Left ventricle myocardium inferior (tissue), 1 donor: Measurements from ENCODE around the gene RXRA. TPM values are rescaled to one million over a fixed set of nuclear protein-coding genes. Genes with fewer than 3 reads are reported as not detected.
A peak's percentile ranks its signal among the peaks of the same experiment; 100 is the strongest.

Experiments used
- DNase-seq: peaks from one replicate; pipeline ENCODE4 v3.0.0-alpha.2; 2020
- H3K27ac ChIP-seq: fragments of 200-600 bp; replicated peaks from 2 replicates; pipeline ENCODE4 v1.8.0; 2021
- H3K27me3 ChIP-seq: fragments of 200-600 bp; 2 replicates; pipeline ENCODE4 v1.8.0; 2021; ENCODE audit warnings: low read depth
- H3K36me3 ChIP-seq: fragments of 200-600 bp; 2 replicates; pipeline ENCODE4 v1.8.0; 2021
- H3K4me1 ChIP-seq: fragments of 200-600 bp; 2 replicates; pipeline ENCODE4 v1.8.0; 2021
- H3K4me3 ChIP-seq: fragments of 200-600 bp; 2 replicates; pipeline ENCODE4 v1.8.0; 2021; ENCODE audit warnings: mild to moderate bottlenecking, moderate library complexity
- H3K9me3 ChIP-seq: fragments of 200-600 bp; replicated peaks from 2 replicates; pipeline ENCODE4 v1.8.0; 2021
- CTCF ChIP-seq: fragments of 200-600 bp; IDR thresholded peaks from 2 replicates; pipeline ENCODE4 v1.8.0; 2021; ENCODE audit warnings: antibody characterized with exemption, mild to moderate bottlenecking, borderline replicate concordance
- intact Hi-C: fragments of 100-400 bp; cut with micrococcal nuclease; formaldehyde crosslinking; loops from one replicate; pipeline ENCODE4 v1.11.0; 2022
- total RNA-seq: library from RNA; stranded (reverse); fragmentation: NEBNext Ultra II Directional; extraction: Animal tissue kit (Norgen Biotek cat#: 25700); gene quantifications from one replicate; pipeline ENCODE4 v1.2.1, GENCODE V29; 2021
- donor health status: DM: no; HTN: yes; CAD: no; lungs with severe emphysema.

RXRA gene
- total RNA-seq, 1 donor from 2014 or later = 57.1 TPM

DNA sequence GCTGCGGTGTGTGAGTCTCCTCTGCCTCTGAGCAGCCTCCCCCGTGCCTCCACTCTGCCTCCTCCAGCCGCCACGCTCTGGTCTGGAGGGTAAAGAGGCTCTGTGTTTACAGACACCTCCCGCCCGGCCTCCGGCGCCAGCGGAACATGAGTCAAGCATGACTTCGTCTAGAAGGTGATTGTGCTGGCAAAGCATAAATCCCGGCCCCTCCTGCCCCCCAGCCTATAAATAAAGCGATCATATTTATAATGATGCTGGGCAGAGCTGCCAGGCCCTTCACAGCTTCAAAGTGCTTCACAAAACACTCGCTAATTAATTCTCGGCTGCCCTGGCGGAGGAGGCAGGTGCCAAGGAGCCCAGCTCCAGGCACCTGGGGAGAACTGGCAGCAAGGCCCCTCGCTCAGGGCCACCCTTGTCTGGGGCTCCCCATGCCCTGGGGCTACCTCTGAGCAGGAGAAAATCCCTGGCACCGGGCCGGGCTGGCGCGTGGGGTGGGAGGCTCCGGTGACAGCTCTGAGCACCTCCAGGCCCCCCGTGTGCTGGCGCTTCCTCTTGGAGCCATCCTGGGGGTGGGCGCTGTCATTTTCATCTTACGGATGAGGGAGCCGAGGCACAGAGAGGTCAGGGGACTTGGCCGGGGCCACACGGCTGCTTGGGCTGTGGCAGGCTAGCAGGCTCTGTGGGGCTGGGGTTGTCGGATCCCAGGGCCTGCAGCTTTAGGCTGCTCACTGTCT, 87.8 kb downstream of the RXRA start:
- TF ChIP-seq CTCF = no peak
- Histone ChIP-seq H3K4me3 (no peak overlapping the region), H3K4me1 (peaks cover 94% of the 10 kb centered on the region), H3K27me3 (no peaks in the 10 kb centered on the region), H3K36me3 (peaks cover 21% of the 10 kb centered on the region), H3K9me3 (no peaks in the 10 kb centered on the region), H3K27ac (peak overlapping the region; percentile 92)
- peak; percentile 74 for DNase-seq
- intact Hi-C loops = loop anchor here (10.0 kb wide), 1 partner anchor 49 kb away; no protein-coding TSS in a partner anchor

DNA sequence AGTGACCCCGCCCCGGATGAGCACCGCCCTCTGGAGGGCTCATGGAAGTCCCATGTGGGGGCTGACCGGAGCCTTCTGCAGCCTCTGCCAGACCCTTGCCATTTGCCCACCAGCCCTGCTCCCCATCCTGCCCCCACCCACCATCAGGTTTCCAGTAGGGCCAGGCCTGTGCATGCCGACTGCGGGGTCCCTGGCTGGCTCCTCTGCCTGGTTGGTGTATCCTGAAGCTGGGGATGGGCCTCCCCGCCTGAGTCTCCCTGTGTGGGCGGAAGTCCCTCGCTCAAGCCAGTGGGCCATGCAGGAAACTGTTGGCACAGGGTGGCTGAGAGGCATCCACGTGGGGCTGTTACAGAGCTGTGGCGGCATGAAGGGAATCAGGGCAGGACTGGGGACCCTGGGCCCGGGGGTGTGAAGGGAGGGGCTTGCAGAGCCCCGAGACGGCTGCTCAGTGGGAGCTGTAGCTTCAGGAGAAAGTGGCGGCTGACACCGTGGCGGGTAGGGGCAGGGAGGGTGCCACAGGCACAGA, 88.7 kb downstream of the RXRA start:
- Histone ChIP-seq H3K27ac (peak overlapping the region; percentile 92), H3K27me3 (no peaks in the 10 kb centered on the region), H3K36me3 (peaks cover 27% of the 10 kb centered on the region), H3K9me3 (no peaks in the 10 kb centered on the region), H3K4me3 (no peak overlapping the region), H3K4me1 (peaks cover 94% of the 10 kb centered on the region)
- no peak for TF ChIP-seq CTCF
- DNase-seq = no peak
- intact Hi-C loops = loop anchor here (10.0 kb wide), 1 partner anchor 50 kb away; no protein-coding TSS in a partner anchor

- H3K4me3 ChIP-seq = no peak overlapping the region
- peaks cover 90% of the 10 kb centered on the region for H3K4me1 ChIP-seq
- TF ChIP-seq CTCF = no peak
- no peaks in the 10 kb centered on the region for H3K27me3 ChIP-seq
- peaks cover 39% of the 10 kb centered on the region for H3K36me3 ChIP-seq
- intact Hi-C loops = loop anchor here (10.0 kb wide), 1 partner anchor 52 kb away; no protein-coding TSS in a partner anchor
- DNase-seq = no peak
- H3K9me3 ChIP-seq = no peaks in the 10 kb centered on the region
- H3K27ac ChIP-seq = no peak overlapping the region
Measured at GRCh38 chr9:134416385-134417015, 90.2 kb downstream of the RXRA start.

DNA sequence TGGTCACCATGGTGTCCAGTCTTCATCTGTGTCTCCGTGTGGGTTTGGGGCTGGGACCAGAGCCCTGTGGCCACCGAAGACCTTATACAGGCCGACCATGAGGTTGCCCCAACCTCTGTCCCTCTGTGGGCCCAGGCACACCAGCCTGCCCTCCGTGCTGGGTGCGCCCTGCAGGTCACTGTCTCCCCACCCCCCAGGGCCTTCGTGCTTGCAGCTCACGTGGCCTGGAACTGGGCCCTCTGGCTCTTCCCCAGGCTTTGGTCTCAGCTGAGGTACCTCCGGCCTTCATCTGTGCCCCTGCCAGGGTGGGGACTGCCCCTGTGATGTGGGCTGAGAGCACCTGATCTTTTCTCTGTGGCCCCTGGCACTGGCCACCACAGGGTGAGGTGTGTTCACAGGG, 92.1 kb downstream of the RXRA start:
- no peak for TF ChIP-seq CTCF
- Histone ChIP-seq H3K9me3 (no peaks in the 10 kb centered on the region), H3K27ac (peak overlapping the region; percentile 51), H3K4me3 (no peak overlapping the region), H3K27me3 (no peaks in the 10 kb centered on the region), H3K36me3 (peaks cover 45% of the 10 kb centered on the region), H3K4me1 (peaks cover 88% of the 10 kb centered on the region)
- peak; percentile 64 for DNase-seq
- intact Hi-C loops = loop anchor here (10.0 kb wide), 1 partner anchor 54 kb away; no protein-coding TSS in a partner anchor

DNA sequence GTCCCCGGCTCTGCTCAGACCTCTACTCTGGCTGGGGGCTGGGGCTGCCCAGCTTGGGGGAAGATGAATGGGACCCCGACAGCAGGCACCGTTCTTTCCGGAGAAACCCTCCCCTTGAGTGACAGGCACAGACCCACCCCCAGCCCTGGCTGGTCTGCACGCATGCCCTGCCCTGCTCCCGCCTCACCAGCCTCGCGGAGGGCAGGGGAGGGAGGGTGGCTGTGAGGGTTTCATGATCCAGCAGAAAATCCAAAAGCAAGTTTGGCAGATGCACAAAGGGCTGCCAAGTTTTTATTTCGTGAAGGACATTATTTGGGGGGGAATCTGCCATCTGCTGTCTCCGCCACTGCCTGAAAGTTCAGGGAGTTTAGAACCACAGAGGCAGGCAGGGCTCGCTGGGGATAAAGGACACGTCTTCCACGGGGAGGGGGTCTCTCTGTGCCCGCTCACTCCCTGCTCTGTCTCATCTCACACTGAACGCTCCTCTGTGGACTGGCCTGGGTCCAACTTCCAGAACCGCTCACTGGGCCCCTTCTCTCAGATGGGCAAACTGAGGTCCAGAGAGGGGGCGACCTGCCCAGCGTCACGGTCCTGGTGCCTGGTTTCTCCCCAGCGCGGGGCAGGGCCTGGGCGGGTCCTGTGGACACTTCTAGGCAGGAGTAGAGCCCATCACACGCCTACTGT, 92.9 kb downstream of the RXRA start:
- H3K27ac ChIP-seq = peak overlapping the region; percentile 51
- H3K4me1 ChIP-seq = peaks cover 88% of the 10 kb centered on the region
- H3K4me3 ChIP-seq = no peak overlapping the region
- H3K27me3 ChIP-seq = no peaks in the 10 kb centered on the region
- peaks cover 45% of the 10 kb centered on the region for H3K36me3 ChIP-seq
- no peaks in the 10 kb centered on the region for H3K9me3 ChIP-seq
- DNase-seq = no peak
- no peak for TF ChIP-seq CTCF
- intact Hi-C loops = loop anchor here (10.0 kb wide), 1 partner anchor 54 kb away; no protein-coding TSS in a partner anchor
